ENCODE results near the gene FAM222B. TPM values are rescaled to one million over a fixed set of nuclear protein-coding genes. Genes with fewer than 3 reads are reported as not detected.
"Not testable (repeated sequence)": the region's sequence is repeated elsewhere in the genome, so short reads cannot be mapped to it uniquely, and the experiment has no call there.

FAM222B gene
- polyA plus RNA-seq, 1 donor (not counting 4 experiments of a cell fraction or from before 2014, with no cell fraction given) = 6.5 TPM

DNA sequence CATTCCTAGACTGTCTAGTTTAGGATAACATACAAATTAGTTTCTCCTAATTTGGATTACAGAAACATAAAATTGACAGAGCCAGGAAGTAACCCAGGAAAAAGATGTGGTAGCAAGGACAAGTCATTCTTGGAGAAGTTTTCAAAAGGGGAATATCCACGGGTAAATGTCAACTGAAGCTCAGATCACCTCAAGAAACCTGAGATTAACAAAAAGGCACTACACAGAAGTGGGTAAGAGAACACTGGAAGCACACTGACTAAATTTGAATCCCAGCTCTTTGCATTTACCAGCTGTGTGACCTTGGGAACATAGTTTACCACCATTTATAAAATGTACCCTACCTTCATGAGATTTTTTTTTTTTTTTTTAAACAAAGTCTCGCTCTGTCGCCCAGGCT, 59.4 kb downstream of the FAM222B start:
- dilution Hi-C loops (cut with MboI; ENCODE audit: extremely low pct_ligation_motif_present, low sequenced_read_pairs) = no loop called here
- Histone ChIP-seq H3K27me3 (ENCODE audit: control insufficient read depth, extremely low read depth, insufficient read depth, low read length) (no peaks in the 10 kb centered on the region), H3K9me1 (ENCODE audit: control insufficient read depth, extremely low read depth, insufficient read depth, low read length) (no peaks in the 10 kb centered on the region), H2AFZ (ENCODE audit: control insufficient read depth, low read length) (no peak overlapping the region), H3K27ac (ENCODE audit: control insufficient read depth, insufficient read depth, low read length) (no peak overlapping the region), H3K9ac (ENCODE audit: control insufficient read depth, extremely low read depth, insufficient read depth, low read length) (no peak overlapping the region), H3K79me2 (ENCODE audit: control insufficient read depth, insufficient read depth, low read length) (peaks cover 62% of the 10 kb centered on the region), H3K4me2 (ENCODE audit: control insufficient read depth, extremely low read depth, insufficient read depth, low read depth, low read length) (no peak overlapping the region), H3K4me3 (ENCODE audit: control insufficient read depth in 2 of 3, extremely low read depth in 1 of 3, insufficient read depth in 2 of 3, low read depth in 1 of 3, low read length in 3 of 3) (no peak overlapping the region), H3K4me1 (ENCODE audit: control insufficient read depth, extremely low read depth, insufficient read depth, low read length) (peaks cover 3% of the 10 kb centered on the region), H3K36me3 (ENCODE audit: control insufficient read depth in 2 of 2, extremely low read depth in 1 of 2, insufficient read depth in 2 of 2, low read length in 2 of 2) (peaks cover 0 to 3% of the 10 kb centered on the region in 2 experiments), H3K9me3 (ENCODE audit: control insufficient read depth, low read depth, low read length) (no peaks in the 10 kb centered on the region), H4K20me1 (ENCODE audit: control insufficient read depth, extremely low read depth, insufficient read depth, low read length) (no peaks in the 10 kb centered on the region)
- no peak for DNase-seq (ENCODE audit: low read depth, low spot score)
- TF ChIP-seq, protein P1, sequence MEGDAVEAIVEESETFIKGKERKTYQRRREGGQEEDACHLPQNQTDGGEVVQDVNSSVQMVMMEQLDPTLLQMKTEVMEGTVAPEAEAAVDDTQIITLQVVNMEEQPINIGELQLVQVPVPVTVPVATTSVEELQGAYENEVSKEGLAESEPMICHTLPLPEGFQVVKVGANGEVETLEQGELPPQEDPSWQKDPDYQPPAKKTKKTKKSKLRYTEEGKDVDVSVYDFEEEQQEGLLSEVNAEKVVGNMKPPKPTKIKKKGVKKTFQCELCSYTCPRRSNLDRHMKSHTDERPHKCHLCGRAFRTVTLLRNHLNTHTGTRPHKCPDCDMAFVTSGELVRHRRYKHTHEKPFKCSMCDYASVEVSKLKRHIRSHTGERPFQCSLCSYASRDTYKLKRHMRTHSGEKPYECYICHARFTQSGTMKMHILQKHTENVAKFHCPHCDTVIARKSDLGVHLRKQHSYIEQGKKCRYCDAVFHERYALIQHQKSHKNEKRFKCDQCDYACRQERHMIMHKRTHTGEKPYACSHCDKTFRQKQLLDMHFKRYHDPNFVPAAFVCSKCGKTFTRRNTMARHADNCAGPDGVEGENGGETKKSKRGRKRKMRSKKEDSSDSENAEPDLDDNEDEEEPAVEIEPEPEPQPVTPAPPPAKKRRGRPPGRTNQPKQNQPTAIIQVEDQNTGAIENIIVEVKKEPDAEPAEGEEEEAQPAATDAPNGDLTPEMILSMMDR (optimal IDR thresholded peaks at IDR 0.05 in 1 of 3, IDR thresholded peaks at IDR 0.05 in 1 of 3, conservative IDR thresholded peaks at IDR 0.05 in 1 of 3; ENCODE audit: extremely low read depth in 1 of 3, insufficient read depth in 2 of 3, low read length in 3 of 3) = no peak
- TF ChIP-seq EZH2 (IDR thresholded peaks at IDR 0.05; ENCODE audit: low read length) = no peak
- no peak for FAIRE-seq

DNA sequence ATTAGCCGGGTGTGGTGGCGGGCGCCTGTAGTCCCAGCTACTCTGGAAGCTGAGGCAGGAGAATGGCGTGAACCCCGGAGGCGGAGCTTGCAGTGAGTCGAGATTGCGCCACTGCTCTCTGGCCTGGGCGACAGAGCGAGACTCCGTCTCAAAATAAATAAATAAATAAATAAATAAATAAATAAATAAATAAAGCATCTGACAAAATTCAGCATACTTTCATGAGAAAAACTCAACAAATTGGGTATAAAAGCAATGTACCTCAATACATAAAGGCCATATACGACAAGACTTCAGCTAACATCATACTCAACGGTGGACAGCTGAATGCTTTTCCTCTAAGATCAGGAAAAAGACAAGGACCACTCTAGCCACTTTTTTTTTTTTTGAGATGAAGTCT, 63.0 kb downstream of the FAM222B start:
- H3K9ac ChIP-seq (ENCODE audit: control insufficient read depth, extremely low read depth, insufficient read depth, low read length); H3K36me3 ChIP-seq (ENCODE audit: control insufficient read depth in 2 of 2, extremely low read depth in 1 of 2, insufficient read depth in 2 of 2, low read length in 2 of 2); H3K27ac ChIP-seq (ENCODE audit: control insufficient read depth, insufficient read depth, low read length); FAIRE-seq; H2AFZ ChIP-seq (ENCODE audit: control insufficient read depth, low read length); H3K9me3 ChIP-seq (ENCODE audit: control insufficient read depth, low read depth, low read length); H4K20me1 ChIP-seq (ENCODE audit: control insufficient read depth, extremely low read depth, insufficient read depth, low read length); H3K4me3 ChIP-seq (ENCODE audit: control insufficient read depth in 2 of 3, extremely low read depth in 1 of 3, insufficient read depth in 2 of 3, low read depth in 1 of 3, low read length in 3 of 3); H3K9me1 ChIP-seq (ENCODE audit: control insufficient read depth, extremely low read depth, insufficient read depth, low read length); H3K4me2 ChIP-seq (ENCODE audit: control insufficient read depth, extremely low read depth, insufficient read depth, low read depth, low read length); dilution Hi-C loops (cut with MboI; ENCODE audit: extremely low pct_ligation_motif_present, low sequenced_read_pairs); H3K27me3 ChIP-seq (ENCODE audit: control insufficient read depth, extremely low read depth, insufficient read depth, low read length); DNase-seq (ENCODE audit: low read depth, low spot score): not testable (repeated sequence)
- H3K4me1 ChIP-seq (ENCODE audit: control insufficient read depth, extremely low read depth, insufficient read depth, low read length) = peaks cover 22% of the 10 kb centered on the region
- H3K79me2 ChIP-seq (ENCODE audit: control insufficient read depth, insufficient read depth, low read length) = peaks cover 59% of the 10 kb centered on the region

DNA sequence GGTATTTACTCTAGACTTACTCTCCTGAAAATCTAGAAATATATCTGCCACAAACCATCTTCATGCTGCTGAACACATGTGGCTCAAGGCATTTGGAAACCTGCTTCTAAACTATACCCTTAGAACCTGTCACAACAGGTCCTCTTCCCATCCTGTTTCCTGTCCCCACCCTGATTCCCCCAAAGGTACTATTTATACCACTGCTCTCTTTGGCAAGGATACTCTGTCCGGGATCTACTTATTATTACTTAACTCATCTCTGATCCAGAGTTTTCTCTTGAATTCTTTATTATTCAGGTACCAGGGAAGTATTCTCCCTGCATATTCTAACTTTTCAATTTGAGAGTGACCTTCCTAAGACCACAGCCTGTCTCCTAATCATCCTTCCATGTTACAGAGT, 65.4 kb downstream of the FAM222B start:
- Histone ChIP-seq H3K27ac (ENCODE audit: control insufficient read depth, insufficient read depth, low read length) (peak overlapping the region; percentile 66), H3K79me2 (ENCODE audit: control insufficient read depth, insufficient read depth, low read length) (peaks cover 68% of the 10 kb centered on the region)

More for the DNA sequence above, 65.4 kb downstream of the FAM222B start:
- H3K9ac ChIP-seq (ENCODE audit: control insufficient read depth, extremely low read depth, insufficient read depth, low read length) = no peak overlapping the region
- peak overlapping the region; percentile 81 for H3K4me2 ChIP-seq (ENCODE audit: control insufficient read depth, extremely low read depth, insufficient read depth, low read depth, low read length)
- peaks cover 0 to 4% of the 10 kb centered on the region in 2 experiments for H3K36me3 ChIP-seq (ENCODE audit: control insufficient read depth in 2 of 2, extremely low read depth in 1 of 2, insufficient read depth in 2 of 2, low read length in 2 of 2)
- no peaks in the 10 kb centered on the region for H3K27me3 ChIP-seq (ENCODE audit: control insufficient read depth, extremely low read depth, insufficient read depth, low read length)
- dilution Hi-C loops (cut with MboI; ENCODE audit: extremely low pct_ligation_motif_present, low sequenced_read_pairs) = no loop called here
- H4K20me1 ChIP-seq (ENCODE audit: control insufficient read depth, extremely low read depth, insufficient read depth, low read length) = no peaks in the 10 kb centered on the region
- no peak overlapping the region for H2AFZ ChIP-seq (ENCODE audit: control insufficient read depth, low read length)
- no peaks in the 10 kb centered on the region for H3K9me3 ChIP-seq (ENCODE audit: control insufficient read depth, low read depth, low read length)
- no peak for TF ChIP-seq EZH2 (IDR thresholded peaks at IDR 0.05; ENCODE audit: low read length)
- TF ChIP-seq, protein P1 (optimal IDR thresholded peaks at IDR 0.05 in 1 of 3, IDR thresholded peaks at IDR 0.05 in 1 of 3, conservative IDR thresholded peaks at IDR 0.05 in 1 of 3; ENCODE audit: extremely low read depth in 1 of 3, insufficient read depth in 2 of 3, low read length in 3 of 3) = no peak
- H3K4me3 ChIP-seq (ENCODE audit: control insufficient read depth in 2 of 3, extremely low read depth in 1 of 3, insufficient read depth in 2 of 3, low read depth in 1 of 3, low read length in 3 of 3) = peak overlapping the region in 2 of 3 experiments; percentile 16 to 50
- peaks cover 22% of the 10 kb centered on the region for H3K4me1 ChIP-seq (ENCODE audit: control insufficient read depth, extremely low read depth, insufficient read depth, low read length)
- DNase-seq (ENCODE audit: low read depth, low spot score) = peak; percentile 49
- FAIRE-seq = peak; percentile 83
- H3K9me1 ChIP-seq (ENCODE audit: control insufficient read depth, extremely low read depth, insufficient read depth, low read length) = no peaks in the 10 kb centered on the region
